SK-N-SH (cell line): ENCODE data around the gene PEX11G. TPM values are rescaled to one million over a fixed set of nuclear protein-coding genes. Genes with fewer than 3 reads are reported as not detected.

ENCODE experiments used
- CTCF ChIA-PET: fragments of 300-600, 350-600 bp; formaldehyde crosslinking; extraction: SDS; loops from one replicate; lab custom pipeline; 2021; lab: Yijun Ruan, JAX
- POLR2A ChIA-PET: fragments of 350-600 bp; sonication (Branson Sonifier 250); formaldehyde crosslinking; extraction: SDS; loops from one replicate; lab custom pipeline; 2020; ENCODE audit warnings: antibody characterized with exemption, inconsistent platforms; lab: Yijun Ruan, JAX
- DNase-seq: peaks from one replicate; pipeline ENCODE4 v3.0.0; 2012
- H2AFZ ChIP-seq: fragments of 200-600 bp; sonication (generic); 2 replicates; pipeline ENCODE4 v1.8.1; 2016; ENCODE audit warnings: antibody characterized with exemption, mild to moderate bottlenecking, low read depth
- H3F3A ChIP-seq: fragments of 200-600 bp; sonication (generic); replicated peaks from 2 replicates; pipeline ENCODE3; 2016; ENCODE audit warnings: antibody characterized with exemption, mild to moderate bottlenecking; ENCODE audit not compliant: insufficient read depth
- H3K27ac ChIP-seq, 2 experiments: fragments of 200-500 bp in 1 of 2; fragments of 200-600 bp in 1 of 2; sonication (Bioruptor generic) in 1 of 2; sonication (generic), shearing (Covaris generic) in 1 of 2; 2 replicates each; pipeline versions ENCODE4 v1.5.1 to v1.6.1; 2014 to 2016; ENCODE audit warnings: low read depth in 2 of 2, inconsistent platforms in 1 of 2, low read length in 1 of 2, mild to moderate bottlenecking in 1 of 2, mixed read lengths in 1 of 2
- H3K27me3 ChIP-seq: fragments of 200-600 bp; sonication (generic), shearing (Covaris generic); 2 replicates; pipeline ENCODE4 v1.6.1; 2016; ENCODE audit warnings: mixed run types; ENCODE audit not compliant: insufficient read depth
- H3K36me3 ChIP-seq, 2 experiments: fragments of 200-500 bp in 1 of 2; fragments of 200-600 bp in 1 of 2; sonication (Bioruptor generic) in 1 of 2; sonication (generic) in 1 of 2; replicated peaks in 1 of 2; 2 replicates each; pipeline versions ENCODE3 to v1.5.1; 2014 to 2016; ENCODE audit warnings: low read length in 1 of 2, mild to moderate bottlenecking in 1 of 2; ENCODE audit not compliant: insufficient read depth in 2 of 2, control insufficient read depth in 1 of 2
- H3K4me1 ChIP-seq, 2 experiments: fragments of 200-500 bp in 1 of 2; fragments of 200-600 bp in 1 of 2; sonication (Bioruptor generic) in 1 of 2; sonication (generic), shearing (Covaris generic) in 1 of 2; 2 replicates each; pipeline versions ENCODE4 v1.5.1 to v1.6.1; 2014 to 2016; ENCODE audit warnings: low read depth in 1 of 2, low read length in 1 of 2, mixed run types in 1 of 2; ENCODE audit not compliant: insufficient read depth in 2 of 2, control insufficient read depth in 1 of 2
- H3K4me2 ChIP-seq: fragments of 200-600 bp; sonication (generic), shearing (Covaris generic); 2 replicates; pipeline ENCODE4 v1.6.1; 2017; ENCODE audit warnings: mixed run types
- H3K4me3 ChIP-seq, 2 experiments: fragments of 200-500 bp in 1 of 2; fragments of 200-600 bp in 1 of 2; sonication (Bioruptor generic) in 1 of 2; sonication (generic), shearing (Covaris generic) in 1 of 2; 2 replicates each; pipeline versions ENCODE4 v1.5.1 to v1.8.1; 2014 to 2016; ENCODE audit warnings: low read depth in 2 of 2, inconsistent platforms in 1 of 2, low read length in 1 of 2, mild to moderate bottlenecking in 1 of 2, mixed read lengths in 1 of 2, moderate library complexity in 1 of 2
- H3K79me2 ChIP-seq: fragments of 200-600 bp; sonication (generic); 2 replicates; pipeline ENCODE4 v1.8.1; 2017; ENCODE audit warnings: mild to moderate bottlenecking; ENCODE audit not compliant: insufficient read depth
- H3K9ac ChIP-seq: fragments of 200-600 bp; sonication (generic); 2 replicates; pipeline ENCODE4 v1.6.1; 2017; ENCODE audit warnings: mixed run types
- H3K9me2 ChIP-seq: fragments of 200-600 bp; sonication (generic); 2 replicates; pipeline ENCODE4 v1.6.1; 2017; ENCODE audit warnings: mixed run types
- H3K9me3 ChIP-seq: fragments of 200-600 bp; sonication (generic); 2 replicates; pipeline ENCODE4 v1.6.1; 2017; ENCODE audit warnings: mixed run types, mild to moderate bottlenecking, moderate library complexity
- H4K20me1 ChIP-seq: fragments of 200-600 bp; sonication (generic); 2 replicates; pipeline ENCODE4 v1.6.1; 2017; ENCODE audit warnings: mild to moderate bottlenecking, mixed run types; ENCODE audit not compliant: insufficient read depth
- CHD2 ChIP-seq: fragments of 150-350 bp; IDR thresholded peaks from 2 replicates; pipeline ENCODE4 v1.6.1; 2018; ENCODE audit warnings: low read length; ENCODE audit not compliant: partially characterized antibody
- CTCF ChIP-seq: fragments of 200-600 bp; sonication (generic); IDR thresholded peaks from 2 replicates; pipeline ENCODE4 v1.6.1; 2017; ENCODE audit warnings: antibody characterized with exemption, mild to moderate bottlenecking, moderate library complexity
- EP300 ChIP-seq, 2 experiments: IDR thresholded peaks; 2 replicates each; pipeline versions ENCODE4 v1.4.0 to v1.6.1; 2012; ENCODE audit warnings: borderline replicate concordance in 1 of 2, low read depth in 1 of 2, low read length in 1 of 2
- FOXM1 ChIP-seq: IDR thresholded peaks from 2 replicates; pipeline ENCODE4 v1.4.0; 2012; ENCODE audit warnings: low read depth, mild to moderate bottlenecking
- IRF3 ChIP-seq: fragments of 150-350 bp; IDR thresholded peaks from 2 replicates; pipeline ENCODE4 v1.6.1; 2016; ENCODE audit warnings: mild to moderate bottlenecking, low read depth, low read length
- MXI1 ChIP-seq: IDR thresholded peaks from 2 replicates; pipeline ENCODE4 v1.6.1; 2012; ENCODE audit warnings: mild to moderate bottlenecking, low read depth, low read length, improper control_type of control experiment
- RAD21 ChIP-seq: IDR thresholded peaks from 2 replicates; pipeline ENCODE4 v1.6.1; 2012; ENCODE audit warnings: mild to moderate bottlenecking, low read length
- SMC3 ChIP-seq: IDR thresholded peaks from 2 replicates; pipeline ENCODE4 v1.6.1; 2012; ENCODE audit warnings: low read depth, low read length, improper control_type of control experiment
- TEAD4 ChIP-seq: IDR thresholded peaks from 2 replicates; pipeline ENCODE4 v1.4.0; 2012; ENCODE audit warnings: mild to moderate bottlenecking, borderline replicate concordance; ENCODE audit not compliant: insufficient read depth
- USF1 ChIP-seq: IDR thresholded peaks from 2 replicates; pipeline ENCODE4 v1.4.0; 2012; ENCODE audit warnings: low read depth, borderline replicate concordance
- YY1 ChIP-seq: IDR thresholded peaks from 2 replicates; pipeline ENCODE4 v1.4.0; 2012; ENCODE audit warnings: low read depth, mild to moderate bottlenecking
- ZBTB33 ChIP-seq: IDR thresholded peaks from 2 replicates; pipeline ENCODE4 v1.4.0; 2012; ENCODE audit warnings: low read depth, borderline replicate concordance
- WGBS: methylation state at CpG from one replicate; pipeline ENCODE4 v1.1.6; 2017; ENCODE audit warnings: low lambda C conversion rate; 5-methylcytosine and 5-hydroxymethylcytosine counted together
- polyA plus RNA-seq, 3 experiments: library from polyadenylated mRNA; depleted of rRNA; stranded (reverse); fragments of >200 nt; gene quantifications; 2 replicates each; pipeline ENCODE4 v1.2.3, GENCODE V29; 2012

The PEX11G gene
- polyA plus RNA-seq, 1 of the 3 experiments (the other 2 are of a cell fraction) = 6.1 TPM

- no peaks in the 10 kb centered on the region for H4K20me1 ChIP-seq
- 76% methylated on average over 7 of the region's 7 CpGs for WGBS
- TF ChIP-seq CTCF = peak; percentile 43
- no peak for TF ChIP-seq FOXM1
- no peak overlapping the region for H3K9ac ChIP-seq
- ChIA-PET POLR2A (interaction anchor here (1.6 kb wide), 1 partner anchor 15 kb away, joined by 4 read pairs; no protein-coding TSS in a partner anchor), CTCF (interaction anchor here (0.6 to 1.8 kb wide), 11 partner anchors 8 to 156 kb away, joined by 3 to 7 read pairs (median 3); partner anchors contain the start of gene MCOLN1)
- no peaks in the 10 kb centered on the region for H3K9me3 ChIP-seq
- H3K9me2 ChIP-seq = no peaks in the 10 kb centered on the region
- no peak overlapping the region for H3K27ac ChIP-seq
- H3K79me2 ChIP-seq = no peaks in the 10 kb centered on the region
- H3K27me3 ChIP-seq = 0 out of 2 replicates have a peak, but pooled peaks cover 6% of the 10 kb centered on the region
- H2AFZ ChIP-seq = no peak overlapping the region
- no peaks in the 10 kb centered on the region for H3K36me3 ChIP-seq
- H3K4me3 ChIP-seq = no peak overlapping the region
- no peak overlapping the region for H3K4me2 ChIP-seq
- H3F3A ChIP-seq = no peaks in the 10 kb centered on the region
- no peak for DNase-seq
- H3K4me1 ChIP-seq = peaks cover 0 to 14% of the 10 kb centered on the region in 2 experiments; a peak in 1 of 4 replicates
Measured at GRCh38 chr19:7497292-7497691, 8.5 kb upstream of the PEX11G start.

- H3K4me1 ChIP-seq = peaks cover 0 to 11% of the 10 kb centered on the region in 2 experiments; a peak in 1 of 4 replicates
- no peaks in the 10 kb centered on the region for H3F3A ChIP-seq
- TF ChIP-seq IRF3 (no peak), CTCF (no peak), ZBTB33 (no peak), EP300 (IDR thresholded peaks at IDR 0.05; ENCODE audit: borderline replicate concordance in 1 of 2, low read depth in 1 of 2, low read length in 1 of 2) (peak in 1 of 2 experiments; percentile 44; a peak in 1 of 4 replicates), CHD2 (peak; percentile 81), YY1 (no peak), TEAD4 (no peak), RAD21 (peak; percentile 55), FOXM1 (no peak), SMC3 (peak; percentile 7; the same call in 1 of the 2 replicates), USF1 (no peak), MXI1 (peak; percentile 82)
- no peak overlapping the region for H3K4me2 ChIP-seq
- ChIA-PET POLR2A (interaction anchor here (0.6 to 2.4 kb wide), 8 partner anchors 11 to 200 kb away, joined by 3 to 14 read pairs (median 4); partner anchors contain the start of genes INSR, MCOLN1 and PNPLA6), CTCF (interaction anchor here (0.7 to 1.5 kb wide), 8 partner anchors 10 to 310 kb away, joined by 3 to 7 read pairs (median 4); partner anchors contain the start of genes MCOLN1, PNPLA6 and ZNF358)
- H3K9me3 ChIP-seq = no peaks in the 10 kb centered on the region
- 50% methylated on average over 9 of the region's 13 CpGs for WGBS
- peak overlapping the region; percentile 37; the same call in 1 of the 2 replicates for H2AFZ ChIP-seq
- no peaks in the 10 kb centered on the region for H3K36me3 ChIP-seq
- peak; percentile 83 for DNase-seq
- H4K20me1 ChIP-seq = no peaks in the 10 kb centered on the region
- H3K9ac ChIP-seq = no peak overlapping the region
- H3K79me2 ChIP-seq = no peaks in the 10 kb centered on the region
- peak overlapping the region in 1 of 2 experiments; percentile 93; a peak in 2 of 4 replicates for H3K27ac ChIP-seq
- H3K4me3 ChIP-seq = no peak overlapping the region
- H3K9me2 ChIP-seq = no peaks in the 10 kb centered on the region
- H3K27me3 ChIP-seq = 0 out of 2 replicates have a peak, but pooled peaks cover 6% of the 10 kb centered on the region
Measured at GRCh38 chr19:7494416-7495098, 5.7 kb upstream of the PEX11G start.
